BJ (cell line): Measurements from ENCODE around the gene ARL6IP1. TPM values are rescaled to one million over a fixed set of nuclear protein-coding genes. Genes with fewer than 3 reads are reported as not detected.
A peak's percentile ranks its signal among the peaks of the same experiment; 100 is the strongest.

Experiments used
- CTCF ChIA-PET: fragments of 350-600 bp; formaldehyde crosslinking; extraction: SDS; loops from one replicate; lab custom pipeline; 2021; ENCODE audit warnings: antibody characterized with exemption, inconsistent platforms; lab: Yijun Ruan, JAX
- POLR2A ChIA-PET: fragments of 300-600 bp; sonication (Branson Sonifier 250); formaldehyde crosslinking; extraction: SDS; loops from one replicate; lab custom pipeline; 2021; ENCODE audit warnings: antibody characterized with exemption; lab: Charles Lee
- DNase-seq: peaks from one replicate; pipeline ENCODE4 v3.0.0-alpha.2; 2011; ENCODE audit warnings: low read depth
- H3K27me3 ChIP-seq: 2 replicates; pipeline ENCODE4 v1.6.0; 2011; ENCODE audit warnings: low read length; ENCODE audit not compliant: control insufficient read depth, insufficient read depth
- H3K36me3 ChIP-seq: 2 replicates; pipeline ENCODE4 v1.5.1; 2011; ENCODE audit warnings: low read length; ENCODE audit not compliant: control insufficient read depth, insufficient read depth
- H3K4me3 ChIP-seq: 2 replicates; pipeline ENCODE4 v1.5.1; 2011; ENCODE audit warnings: low read depth, mild to moderate bottlenecking, control low read depth, low read length
- polyA plus RNA-seq: library from polyadenylated mRNA; depleted of rRNA; stranded (reverse); fragments of >200 nt; gene quantifications from 2 replicates; pipeline ENCODE4 v1.2.3, GENCODE V29; 2011
- TF ChIP-seq, protein P1 (sequence below): IDR thresholded peaks from 2 replicates; pipeline ENCODE4 v1.5.1; 2011; ENCODE audit warnings: low read depth, mild to moderate bottlenecking, control low read depth, inconsistent platforms, low read length, moderate library complexity; ENCODE audit not compliant: insufficient read depth

ARL6IP1 gene
- polyA plus RNA-seq, 1 experiment = 178 TPM

DNA sequence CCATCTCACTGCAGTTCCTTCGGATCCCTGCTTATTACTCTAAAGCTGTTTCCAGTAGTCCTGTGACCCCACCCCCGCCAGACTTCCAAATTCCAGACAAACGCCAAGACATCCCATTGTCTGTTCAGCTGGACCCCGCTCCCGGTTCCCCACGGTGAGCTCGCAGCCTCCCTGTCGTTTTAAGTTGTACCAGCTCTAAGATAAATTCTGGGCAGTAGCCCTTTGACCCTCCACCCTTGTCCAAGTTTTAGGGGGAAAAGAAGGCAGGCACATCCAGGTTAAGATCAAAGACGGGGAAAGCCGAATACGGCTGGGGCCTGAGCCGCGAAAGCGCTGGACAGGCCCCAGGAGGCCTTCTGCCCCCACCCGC lies 589 bp downstream of the ARL6IP1 start:
- H3K36me3 ChIP-seq = no peaks in the 10 kb centered on the region
- ChIA-PET POLR2A (interaction anchor here (1.8 to 3.3 kb wide), 2 partner anchors 11 to 12 kb away, joined by 15 to 31 read pairs; partner anchors contain the start of gene RPS15A), CTCF (interaction anchor here (1.2 to 3.4 kb wide), 4 partner anchors 10 to 121 kb away, joined by 3 to 44 read pairs (median 4); partner anchors contain the start of gene RPS15A)
- TF ChIP-seq, protein P1, sequence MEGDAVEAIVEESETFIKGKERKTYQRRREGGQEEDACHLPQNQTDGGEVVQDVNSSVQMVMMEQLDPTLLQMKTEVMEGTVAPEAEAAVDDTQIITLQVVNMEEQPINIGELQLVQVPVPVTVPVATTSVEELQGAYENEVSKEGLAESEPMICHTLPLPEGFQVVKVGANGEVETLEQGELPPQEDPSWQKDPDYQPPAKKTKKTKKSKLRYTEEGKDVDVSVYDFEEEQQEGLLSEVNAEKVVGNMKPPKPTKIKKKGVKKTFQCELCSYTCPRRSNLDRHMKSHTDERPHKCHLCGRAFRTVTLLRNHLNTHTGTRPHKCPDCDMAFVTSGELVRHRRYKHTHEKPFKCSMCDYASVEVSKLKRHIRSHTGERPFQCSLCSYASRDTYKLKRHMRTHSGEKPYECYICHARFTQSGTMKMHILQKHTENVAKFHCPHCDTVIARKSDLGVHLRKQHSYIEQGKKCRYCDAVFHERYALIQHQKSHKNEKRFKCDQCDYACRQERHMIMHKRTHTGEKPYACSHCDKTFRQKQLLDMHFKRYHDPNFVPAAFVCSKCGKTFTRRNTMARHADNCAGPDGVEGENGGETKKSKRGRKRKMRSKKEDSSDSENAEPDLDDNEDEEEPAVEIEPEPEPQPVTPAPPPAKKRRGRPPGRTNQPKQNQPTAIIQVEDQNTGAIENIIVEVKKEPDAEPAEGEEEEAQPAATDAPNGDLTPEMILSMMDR = no peak
- no peaks in the 10 kb centered on the region for H3K27me3 ChIP-seq
- H3K4me3 ChIP-seq = peak overlapping the region; percentile 93
- no peak for DNase-seq

DNA sequence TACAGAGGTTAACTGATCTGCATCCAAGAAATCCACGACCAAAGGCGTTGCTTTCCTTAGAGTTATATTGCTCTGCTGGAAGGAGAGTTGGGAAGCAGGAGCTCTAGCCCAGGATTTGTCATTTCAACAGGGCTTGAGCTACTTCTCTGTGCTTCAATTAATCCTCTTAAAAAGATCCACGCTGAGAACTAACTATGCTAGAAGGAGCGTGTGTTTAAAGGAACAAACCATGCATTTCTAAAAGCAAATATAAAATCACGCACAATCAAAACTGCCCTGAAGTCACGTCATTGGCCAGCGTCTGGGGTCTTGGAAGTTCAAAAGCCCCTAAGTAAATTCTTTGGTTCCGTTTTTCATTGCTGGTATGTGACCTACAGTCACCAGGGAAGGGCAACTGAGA lies 1.1 kb downstream of the ARL6IP1 start:
- POLR2A ChIA-PET = interaction anchor here (1.8 to 3.3 kb wide), 2 partner anchors 10 to 12 kb away, joined by 15 to 31 read pairs; partner anchors contain the start of gene RPS15A

DNA sequence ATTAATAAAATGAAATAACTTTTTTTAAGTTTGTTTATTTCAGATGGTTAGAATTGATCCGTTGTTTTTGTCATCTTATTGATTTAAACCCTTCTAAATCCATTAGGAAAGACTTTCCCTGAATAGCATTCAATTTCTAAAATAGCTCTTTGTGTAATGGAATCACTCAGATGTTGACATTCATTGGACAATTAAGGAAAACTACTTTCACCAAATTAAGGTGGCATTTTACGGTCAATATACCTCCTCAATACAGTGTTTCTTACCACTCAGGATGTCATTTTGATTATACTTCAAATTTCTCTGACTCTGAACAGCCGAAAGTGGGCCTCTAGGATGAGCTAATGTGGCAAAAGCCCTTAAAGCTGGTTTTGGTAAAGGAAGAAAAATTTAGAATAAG lies 1.8 kb downstream of the ARL6IP1 start:
- TF ChIP-seq, protein P1 = no peak
- POLR2A ChIA-PET = interaction anchor here (3.3 kb wide), 1 partner anchor 10 kb away, joined by 31 read pairs; the partner anchor contains the start of gene RPS15A
- CTCF ChIA-PET = interaction anchor here (1.2 to 1.4 kb wide), 2 partner anchors 9 to 30 kb away, joined by 3 to 4 read pairs; partner anchors contain the start of gene RPS15A
- Histone ChIP-seq H3K4me3 (peak overlapping the region; percentile 93), H3K27me3 (no peaks in the 10 kb centered on the region), H3K36me3 (peaks cover 2% of the 10 kb centered on the region; the same call in 1 of the 2 replicates)
- DNase-seq = no peak

More for the DNA sequence above, 1.1 kb downstream of the ARL6IP1 start:
- TF ChIP-seq, protein P1 = no peak
- CTCF ChIA-PET = interaction anchor here (1.2 to 3.4 kb wide), 3 partner anchors 10 to 29 kb away, joined by 4 to 44 read pairs (median 5); partner anchors contain the start of gene RPS15A
- Histone ChIP-seq H3K4me3 (peak overlapping the region; percentile 93), H3K27me3 (no peaks in the 10 kb centered on the region), H3K36me3 (no peaks in the 10 kb centered on the region)
- DNase-seq = no peak

DNA sequence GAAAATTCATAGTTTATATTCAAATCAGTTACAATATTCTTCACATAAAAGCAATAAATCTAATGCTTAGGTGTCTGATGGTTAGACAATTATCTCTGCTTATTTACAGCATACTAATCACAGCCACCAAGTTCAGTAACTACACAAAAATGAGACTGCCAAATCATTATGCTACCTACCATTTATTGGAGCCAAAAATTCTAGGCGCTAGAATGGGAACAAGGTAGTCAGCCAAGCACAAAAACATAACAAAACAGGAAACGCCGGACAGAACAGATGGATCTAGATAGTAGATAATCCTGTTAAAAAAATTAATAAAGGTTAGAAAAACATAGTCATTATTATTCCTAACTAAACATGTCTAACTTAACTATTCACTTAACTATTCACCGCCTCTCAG lies 3.6 kb downstream of the ARL6IP1 start:
- Histone ChIP-seq H3K36me3 (peaks cover 4% of the 10 kb centered on the region), H3K4me3 (no peak overlapping the region), H3K27me3 (no peaks in the 10 kb centered on the region)
- TF ChIP-seq, protein P1 = no peak
- ChIA-PET POLR2A (no interaction called here), CTCF (interaction anchor here (0.7 kb wide), 1 partner anchor 13 kb away, joined by 3 read pairs; no protein-coding TSS in a partner anchor)
- DNase-seq = no peak

DNA sequence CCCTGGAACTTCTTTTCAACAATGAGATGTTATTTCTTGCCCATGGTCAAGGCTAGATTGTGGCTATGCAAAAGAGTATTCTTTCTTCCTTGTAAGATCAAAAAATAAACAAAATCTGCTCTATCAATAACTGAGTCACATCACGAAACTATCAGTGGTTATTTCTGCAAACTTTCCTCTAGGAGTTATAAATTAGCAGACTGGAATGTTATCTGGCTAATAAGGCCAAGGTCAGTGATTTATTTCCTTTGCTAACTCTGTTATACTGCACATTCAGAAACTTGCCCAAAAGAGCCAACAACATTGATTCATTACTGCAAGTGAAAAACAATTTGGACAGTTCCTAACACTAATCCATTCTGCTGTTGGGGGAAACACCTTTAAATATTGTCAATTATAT lies 5.0 kb downstream of the ARL6IP1 start:
- TF ChIP-seq, protein P1 = no peak
- POLR2A ChIA-PET = no interaction called here
- CTCF ChIA-PET = no interaction called here
- Histone ChIP-seq H3K27me3 (no peaks in the 10 kb centered on the region), H3K4me3 (no peak overlapping the region), H3K36me3 (peaks cover 4% of the 10 kb centered on the region)
- no peak for DNase-seq
